Activated CD4-positive, alpha-beta memory T cell treated with anti-CD3 and anti-CD28 coated beads, Interleukin-2, amount 10 ng/mL, durations not matched to agents 7 days and 5 days (primary cell): ENCODE measurements around the gene GPX3. TPM values are rescaled to one million over a fixed set of nuclear protein-coding genes. Genes with fewer than 3 reads are reported as not detected.

Experiments
- CTCF ChIA-PET: fragments of 350-600 bp; sonication (Branson Sonifier 250); formaldehyde crosslinking; loops from one replicate; lab custom pipeline; 2021; ENCODE audit warnings: antibody characterized with exemption, inconsistent platforms; lab: Charles Lee
- POLR2A ChIA-PET: fragments of 350-600 bp; sonication (Branson Sonifier 250); formaldehyde crosslinking; loops from one replicate; lab custom pipeline; 2021; ENCODE audit warnings: antibody characterized with exemption; lab: Charles Lee
- DNase-seq: peaks from one replicate; pipeline ENCODE4 v3.0.0-alpha.2; 2020
- H3K27ac Mint-ChIP-seq: one replicate; pipeline ENCODE4 v1.8.0; 2021; ENCODE audit warnings: mild to moderate bottlenecking, mixed read lengths
- H3K27me3 Mint-ChIP-seq: one replicate; pipeline ENCODE4 v1.8.0; 2021; ENCODE audit warnings: mixed read lengths
- H3K36me3 Mint-ChIP-seq: one replicate; pipeline ENCODE4 v1.8.0; 2021; ENCODE audit warnings: low read depth, mixed read lengths
- H3K4me1 Mint-ChIP-seq: one replicate; pipeline ENCODE4 v1.8.0; 2021; ENCODE audit warnings: mixed read lengths
- H3K4me3 Mint-ChIP-seq: one replicate; pipeline ENCODE4 v1.8.0; 2021; ENCODE audit warnings: mild to moderate bottlenecking, mixed read lengths
- H3K9me3 Mint-ChIP-seq: one replicate; pipeline ENCODE4 v1.8.0; 2021; ENCODE audit warnings: mixed read lengths
- total RNA-seq, 2 experiments: library from RNA; stranded (reverse); gene quantifications; one replicate each; pipeline ENCODE4 v1.2.3, GENCODE V29; 2021

GPX3 gene
- total RNA-seq, 2 experiments from 2014 or later, result not detected

- no peaks in the 10 kb centered on the region for H3K9me3 Mint-ChIP-seq
- DNase-seq, result no peak
- no peaks in the 10 kb centered on the region for H3K4me1 Mint-ChIP-seq
- CTCF ChIA-PET, result no interaction called here
- H3K27ac Mint-ChIP-seq, result no peak overlapping the region
- POLR2A ChIA-PET, result no interaction called here
- no peaks in the 10 kb centered on the region for H3K36me3 Mint-ChIP-seq
- no peak overlapping the region for H3K4me3 Mint-ChIP-seq
- H3K27me3 Mint-ChIP-seq, result no peaks in the 10 kb centered on the region
Observed at GRCh38 chr5:151004499-151004898, 15.9 kb upstream of the GPX3 start.

- Mint-ChIP-seq H3K27ac (no peak overlapping the region), H3K4me1 (no peaks in the 10 kb centered on the region), H3K27me3 (no peaks in the 10 kb centered on the region), H3K4me3 (no peak overlapping the region), H3K36me3 (no peaks in the 10 kb centered on the region), H3K9me3 (no peaks in the 10 kb centered on the region)
- ChIA-PET POLR2A (no interaction called here), CTCF (no interaction called here)
- no peak for DNase-seq
Observed at GRCh38 chr5:151005187-151005949, 15.0 kb upstream of the GPX3 start.

GRCh38 chr5:151005950-151006576 lies 14.3 kb upstream of the GPX3 start:
- no peak for DNase-seq
- no peaks in the 10 kb centered on the region for H3K4me1 Mint-ChIP-seq

GRCh38 chr5:151006704-151007334 lies 13.6 kb upstream of the GPX3 start:
- POLR2A ChIA-PET, result no interaction called here
- CTCF ChIA-PET, result interaction anchor here (1.1 kb wide), 1 partner anchor 108 kb away, joined by 3 read pairs; no protein-coding TSS in a partner anchor
- H3K27me3 Mint-ChIP-seq, result no peaks in the 10 kb centered on the region
- H3K27ac Mint-ChIP-seq, result no peak overlapping the region
- no peaks in the 10 kb centered on the region for H3K36me3 Mint-ChIP-seq
- no peak for DNase-seq
- H3K9me3 Mint-ChIP-seq, result no peaks in the 10 kb centered on the region
- H3K4me1 Mint-ChIP-seq, result no peaks in the 10 kb centered on the region
- H3K4me3 Mint-ChIP-seq, result no peak overlapping the region

More at GRCh38 chr5:151005950-151006576, 14.3 kb upstream of the GPX3 start:
- Mint-ChIP-seq H3K4me3 (no peak overlapping the region), H3K36me3 (no peaks in the 10 kb centered on the region), H3K27me3 (no peaks in the 10 kb centered on the region), H3K9me3 (no peaks in the 10 kb centered on the region), H3K27ac (no peak overlapping the region)
- ChIA-PET CTCF (no interaction called here), POLR2A (no interaction called here)

GRCh38 chr5:151007430-151008209 lies 12.8 kb upstream of the GPX3 start:
- H3K9me3 Mint-ChIP-seq, result no peaks in the 10 kb centered on the region
- no peak overlapping the region for H3K27ac Mint-ChIP-seq
- ChIA-PET POLR2A (no interaction called here), CTCF (interaction anchor here (1.1 kb wide), 1 partner anchor 108 kb away, joined by 3 read pairs; no protein-coding TSS in a partner anchor)
- H3K36me3 Mint-ChIP-seq, result no peaks in the 10 kb centered on the region
- no peaks in the 10 kb centered on the region for H3K27me3 Mint-ChIP-seq
- DNase-seq, result no peak
- no peaks in the 10 kb centered on the region for H3K4me1 Mint-ChIP-seq
- no peak overlapping the region for H3K4me3 Mint-ChIP-seq

- no peak overlapping the region for H3K27ac Mint-ChIP-seq
- no peaks in the 10 kb centered on the region for H3K9me3 Mint-ChIP-seq
- no peak overlapping the region for H3K4me3 Mint-ChIP-seq
- ChIA-PET CTCF (no interaction called here), POLR2A (no interaction called here)
- H3K4me1 Mint-ChIP-seq, result no peaks in the 10 kb centered on the region
- H3K36me3 Mint-ChIP-seq, result no peaks in the 10 kb centered on the region
- H3K27me3 Mint-ChIP-seq, result no peaks in the 10 kb centered on the region
- no peak for DNase-seq
Observed at GRCh38 chr5:151008210-151008491, 12.2 kb upstream of the GPX3 start.

GRCh38 chr5:151008906-151009305 lies 11.5 kb upstream of the GPX3 start:
- Mint-ChIP-seq H3K27ac (no peak overlapping the region), H3K4me1 (no peaks in the 10 kb centered on the region), H3K36me3 (no peaks in the 10 kb centered on the region), H3K9me3 (no peaks in the 10 kb centered on the region), H3K4me3 (no peak overlapping the region), H3K27me3 (no peaks in the 10 kb centered on the region)
- ChIA-PET POLR2A (no interaction called here), CTCF (interaction anchor here (0.6 kb wide), 1 partner anchor 133 kb away, joined by 3 read pairs; no protein-coding TSS in a partner anchor)
- no peak for DNase-seq

GRCh38 chr5:151012862-151013261 lies 7.5 kb upstream of the GPX3 start:
- peaks cover 5% of the 10 kb centered on the region for H3K4me1 Mint-ChIP-seq
- no peak overlapping the region for H3K27ac Mint-ChIP-seq
- no peaks in the 10 kb centered on the region for H3K27me3 Mint-ChIP-seq
- no peak overlapping the region for H3K4me3 Mint-ChIP-seq
- DNase-seq, result no peak
- CTCF ChIA-PET, result no interaction called here
- POLR2A ChIA-PET, result no interaction called here
- no peaks in the 10 kb centered on the region for H3K9me3 Mint-ChIP-seq
- peaks cover 3% of the 10 kb centered on the region for H3K36me3 Mint-ChIP-seq

GRCh38 chr5:151014680-151015343 lies 5.6 kb upstream of the GPX3 start:
- CTCF ChIA-PET, result no interaction called here
- DNase-seq, result no peak
- no peaks in the 10 kb centered on the region for H3K27me3 Mint-ChIP-seq
- H3K9me3 Mint-ChIP-seq, result no peaks in the 10 kb centered on the region
- H3K36me3 Mint-ChIP-seq, result peaks cover 3% of the 10 kb centered on the region
- no peak overlapping the region for H3K27ac Mint-ChIP-seq
- POLR2A ChIA-PET, result no interaction called here
- peaks cover 11% of the 10 kb centered on the region for H3K4me1 Mint-ChIP-seq
- H3K4me3 Mint-ChIP-seq, result no peak overlapping the region

- Mint-ChIP-seq H3K27me3 (peaks cover 6% of the 10 kb centered on the region), H3K27ac (no peak overlapping the region), H3K36me3 (peaks cover 6% of the 10 kb centered on the region), H3K4me3 (no peak overlapping the region), H3K9me3 (no peaks in the 10 kb centered on the region), H3K4me1 (peaks cover 14% of the 10 kb centered on the region)
- ChIA-PET POLR2A (no interaction called here), CTCF (no interaction called here)
- no peak for DNase-seq
Observed at GRCh38 chr5:151015974-151016587, 4.3 kb upstream of the GPX3 start.

- H3K4me1 Mint-ChIP-seq, result peaks cover 14% of the 10 kb centered on the region
- ChIA-PET POLR2A (no interaction called here), CTCF (interaction anchor here (0.6 kb wide), 1 partner anchor 60 kb away, joined by 3 read pairs; no protein-coding TSS in a partner anchor)
- H3K27me3 Mint-ChIP-seq, result peaks cover 8% of the 10 kb centered on the region
- no peak overlapping the region for H3K27ac Mint-ChIP-seq
- DNase-seq, result no peak
- H3K9me3 Mint-ChIP-seq, result no peaks in the 10 kb centered on the region
- no peak overlapping the region for H3K4me3 Mint-ChIP-seq
- H3K36me3 Mint-ChIP-seq, result peaks cover 7% of the 10 kb centered on the region
Observed at GRCh38 chr5:151016700-151017099, 3.7 kb upstream of the GPX3 start.

GRCh38 chr5:151017897-151018296 lies 2.5 kb upstream of the GPX3 start:
- DNase-seq, result no peak
- Mint-ChIP-seq H3K27me3 (peaks cover 8% of the 10 kb centered on the region), H3K27ac (no peak overlapping the region), H3K4me3 (no peak overlapping the region), H3K36me3 (peaks cover 15% of the 10 kb centered on the region), H3K4me1 (peaks cover 14% of the 10 kb centered on the region), H3K9me3 (no peaks in the 10 kb centered on the region)
- POLR2A ChIA-PET, result no interaction called here
- CTCF ChIA-PET, result no interaction called here
